Small intestine (tissue), 7 donors: ENCODE measurements around the gene DOK1. TPM values are rescaled to one million over a fixed set of nuclear protein-coding genes. Genes with fewer than 3 reads are reported as not detected.

ENCODE experiments used
- DNase-seq, 2 donors: peaks; one replicate each; pipeline versions ENCODE4 v3.0.0 to v3.0.0-alpha.2; 2013
- FAIRE-seq: peaks from 2 replicates; lab custom pipeline; 2012; peaks lifted over from hg19 to GRCh38; lab: Jason Lieb, UNC
- H3K27ac ChIP-seq, 3 donors: one replicate each; pipeline ENCODE4 v1.5.1; 2013; ENCODE audit warnings: low read length in 2 of 3, mild to moderate bottlenecking in 2 of 3, control low read depth in 1 of 3, inconsistent platforms in 1 of 3, low read depth in 1 of 3, moderate library complexity in 1 of 3
- H3K27me3 ChIP-seq, 3 donors: one replicate each; pipeline ENCODE4 v1.6.1; 2013; ENCODE audit warnings: low read length in 3 of 3, inconsistent platforms in 1 of 3; ENCODE audit not compliant: control insufficient read depth in 3 of 3, insufficient read depth in 3 of 3
- H3K36me3 ChIP-seq, 3 donors: one replicate each; pipeline ENCODE4 v1.6.1; 2013; ENCODE audit warnings: low read length in 3 of 3, inconsistent platforms in 1 of 3, low read depth in 1 of 3, mild to moderate bottlenecking in 1 of 3, moderate library complexity in 1 of 3; ENCODE audit not compliant: control insufficient read depth in 3 of 3, insufficient read depth in 2 of 3
- H3K4me1 ChIP-seq, 3 donors: one replicate each; pipeline ENCODE4 v1.6.1; 2013; ENCODE audit warnings: low read length in 2 of 3, inconsistent platforms in 1 of 3, low read depth in 1 of 3, mild to moderate bottlenecking in 1 of 3, moderate library complexity in 1 of 3; ENCODE audit not compliant: control insufficient read depth in 3 of 3, insufficient read depth in 2 of 3
- H3K4me3 ChIP-seq, 3 donors: one replicate each; pipeline ENCODE4 v1.5.1; 2013; ENCODE audit warnings: low read length in 3 of 3, control low read depth in 1 of 3, inconsistent platforms in 1 of 3, low read depth in 1 of 3, mild to moderate bottlenecking in 1 of 3, moderate library complexity in 1 of 3
- H3K9me3 ChIP-seq, 2 donors: one replicate each; pipeline ENCODE4 v1.6.1; 2013; ENCODE audit warnings: low read depth in 1 of 2, low read length in 1 of 2; ENCODE audit not compliant: control insufficient read depth in 2 of 2, insufficient read depth in 1 of 2
- WGBS, 3 donors: extraction: QIAGEN DNeasy Blood & Tissue Kit; methylation state at CpG; one replicate each; pipeline ENCODE4 v1.1.7; 2013; 5-methylcytosine and 5-hydroxymethylcytosine counted together
- polyA plus RNA-seq, 4 donors: library from polyadenylated mRNA; stranded (reverse) in 3 of 4; unstranded in 1 of 4; fragments of 200-250 nt in 3 of 4; fragments of 120-200 nt in 1 of 4; gene quantifications; one replicate each; pipeline versions ENCODE4 v1.2.1 to v1.2.3, GENCODE V29; 2013
- donor health status: healthy with polysubstance abuse.
- donor health status: control.
- donor health status: control.
- donor health status: Bipolar disorder and iron deficiency.
- donor health status: healthy.

Gene DOK1
- polyA plus RNA-seq, 4 donors, result 5.5 to 17.7 (median 12.5) TPM

DNA sequence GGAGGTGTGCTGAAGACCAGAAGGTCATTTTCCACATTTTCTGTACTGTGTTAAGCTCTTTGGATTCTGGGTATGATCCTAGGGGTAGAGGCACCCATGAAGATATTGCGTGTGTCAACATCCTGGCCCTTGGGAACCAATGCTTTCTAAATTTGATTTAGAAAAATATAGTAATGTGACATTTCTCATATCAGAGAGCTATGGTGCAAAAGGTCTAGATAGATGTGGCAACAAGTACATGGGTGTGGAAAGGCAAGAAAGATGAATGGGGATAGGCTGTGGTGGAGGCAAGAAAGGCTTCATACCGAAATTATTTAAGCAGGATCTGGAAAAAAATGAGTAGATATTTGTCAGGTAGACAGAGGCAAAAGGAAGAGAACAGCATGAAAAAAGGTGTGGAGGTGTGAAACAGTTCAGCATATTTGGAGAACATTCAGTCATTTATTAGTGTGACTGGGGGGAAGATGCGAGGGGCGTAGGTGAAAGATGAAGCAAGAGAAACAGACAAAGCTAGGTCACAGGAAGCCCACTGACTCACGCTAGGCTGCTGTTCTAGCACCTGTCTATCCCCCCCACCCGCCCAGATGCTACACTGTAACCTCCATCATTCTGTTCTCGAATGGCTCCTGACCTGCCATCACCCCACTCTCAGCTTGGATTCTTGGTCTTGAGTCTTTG is 11.7 kb downstream of the DOK1 start:
- no peaks in the 10 kb centered on the region for H3K4me1 ChIP-seq
- H3K4me3 ChIP-seq, result no peak overlapping the region
- WGBS, 3 donors, result 77 to 89% (median 86%) methylated on average over 7 of the region's 7 CpGs
- H3K27ac ChIP-seq, result no peak overlapping the region
- DNase-seq, result no peak
- no peak for FAIRE-seq
- no peaks in the 10 kb centered on the region for H3K36me3 ChIP-seq
- no peaks in the 10 kb centered on the region for H3K9me3 ChIP-seq
- peaks cover 0 to 31% (median 0%) of the 10 kb centered on the region in 3 donors for H3K27me3 ChIP-seq

DNA sequence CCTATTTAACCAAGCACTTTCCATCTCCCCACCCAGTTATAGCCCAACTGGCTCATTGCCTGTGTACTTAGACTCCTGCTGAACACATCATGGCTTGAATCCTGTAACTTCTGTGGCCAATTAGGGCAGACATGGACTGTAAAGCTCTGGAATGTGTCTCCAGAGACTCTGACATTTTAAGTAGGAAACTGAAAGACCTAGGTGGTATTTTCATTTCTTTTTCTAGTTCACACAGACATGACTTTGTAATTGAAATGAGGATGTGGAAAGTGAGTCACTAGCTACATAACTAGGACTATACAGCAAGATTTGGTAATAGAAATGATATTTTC is 12.2 kb downstream of the DOK1 start:
- no peaks in the 10 kb centered on the region for H3K36me3 ChIP-seq
- H3K27ac ChIP-seq, result no peak overlapping the region
- no peaks in the 10 kb centered on the region for H3K9me3 ChIP-seq
- DNase-seq (no peak), FAIRE-seq (no peak)
- no peak overlapping the region for H3K4me3 ChIP-seq
- H3K4me1 ChIP-seq, result no peaks in the 10 kb centered on the region
- peaks cover 0 to 26% (median 0%) of the 10 kb centered on the region in 3 donors for H3K27me3 ChIP-seq

DNA sequence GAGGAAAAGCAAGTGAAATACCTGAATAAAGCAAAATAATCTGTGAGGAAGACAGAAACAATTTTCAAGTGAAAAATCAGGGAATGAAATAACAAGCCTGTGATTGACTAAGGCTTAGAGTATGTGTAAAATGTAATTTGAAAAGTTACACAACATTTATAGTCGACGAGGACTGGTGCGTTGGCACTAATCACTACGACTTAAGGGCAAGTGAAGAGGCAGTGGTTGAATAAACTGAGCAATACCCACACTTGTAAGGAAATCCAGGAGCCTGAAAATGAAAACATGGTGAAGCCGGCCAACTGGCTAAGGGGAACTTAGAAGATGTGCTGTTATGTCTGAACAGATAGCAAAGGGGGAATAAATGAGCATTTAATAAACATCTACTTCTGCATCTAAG is 13.4 kb downstream of the DOK1 start:
- FAIRE-seq, result no peak

DNA sequence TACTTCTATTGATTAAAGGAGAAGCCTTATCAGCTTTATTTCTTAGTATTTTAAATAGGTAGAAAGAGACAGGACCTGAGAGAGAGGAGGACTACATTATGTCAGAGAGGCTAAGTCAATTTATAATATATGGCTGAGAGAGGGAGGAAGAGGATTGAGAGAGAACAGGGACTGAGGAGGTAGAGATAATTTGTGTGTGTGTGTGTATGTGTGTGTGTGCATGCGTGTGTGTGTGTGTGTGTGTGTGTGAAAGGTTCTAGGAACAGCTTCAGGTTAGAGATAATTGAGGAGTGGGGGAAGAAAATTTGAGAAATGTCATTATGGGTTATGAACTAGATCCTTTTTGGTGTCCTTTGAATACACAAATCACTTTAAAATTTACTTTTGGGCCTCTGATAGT is 15.2 kb downstream of the DOK1 start:
- no peaks in the 10 kb centered on the region for H3K36me3 ChIP-seq
- DNase-seq (no peak), FAIRE-seq (no peak)
- no peak overlapping the region for H3K27ac ChIP-seq
- H3K27me3 ChIP-seq, result peaks cover 0 to 11% (median 0%) of the 10 kb centered on the region in 3 donors
- WGBS, 3 donors, result 91 to 95% (median 92%) methylated on average over 1 of the region's 1 CpG
- no peaks in the 10 kb centered on the region for H3K9me3 ChIP-seq
- no peak overlapping the region for H3K4me3 ChIP-seq
- H3K4me1 ChIP-seq, result no peaks in the 10 kb centered on the region

More for the DNA sequence above, 13.4 kb downstream of the DOK1 start:
- H3K4me3 ChIP-seq, result no peak overlapping the region
- H3K4me1 ChIP-seq, result no peaks in the 10 kb centered on the region
- H3K27ac ChIP-seq, result no peak overlapping the region
- peaks cover 0 to 19% (median 0%) of the 10 kb centered on the region in 3 donors for H3K27me3 ChIP-seq
- 84 to 92% (median 88%) methylated on average over 5 of the region's 5 CpGs for WGBS, 3 donors
- no peaks in the 10 kb centered on the region for H3K36me3 ChIP-seq
- H3K9me3 ChIP-seq, result no peaks in the 10 kb centered on the region
- no peak for DNase-seq

DNA sequence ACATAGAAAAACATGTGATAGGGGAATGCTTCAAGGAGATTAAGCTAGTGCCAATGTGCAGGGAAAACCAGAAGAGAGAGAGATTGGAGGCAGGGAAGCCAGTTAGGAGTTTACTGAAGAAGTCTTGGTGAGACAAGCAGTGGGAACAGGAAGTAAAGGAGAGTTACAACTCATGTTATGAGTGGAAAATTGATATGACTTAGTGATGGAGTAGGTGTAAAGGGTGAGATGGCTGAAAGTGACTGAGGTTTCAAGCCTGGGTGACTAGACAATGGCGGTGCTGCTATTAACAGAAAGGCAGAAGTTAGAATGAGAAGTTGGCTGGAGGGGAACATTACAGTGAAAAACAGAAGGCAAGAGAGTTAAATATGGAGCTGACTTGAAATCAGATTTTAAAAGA is 16.5 kb downstream of the DOK1 start:
- no peaks in the 10 kb centered on the region for H3K4me1 ChIP-seq
- no peak for DNase-seq
- no peaks in the 10 kb centered on the region for H3K36me3 ChIP-seq
- no peak overlapping the region for H3K27ac ChIP-seq
- WGBS, 3 donors, result 72 to 84% (median 75%) methylated on average over 1 of the region's 1 CpG
- H3K4me3 ChIP-seq, result no peak overlapping the region
- H3K27me3 ChIP-seq, result peaks cover 0 to 19% (median 0%) of the 10 kb centered on the region in 3 donors
- no peak for FAIRE-seq
- no peaks in the 10 kb centered on the region for H3K9me3 ChIP-seq

DNA sequence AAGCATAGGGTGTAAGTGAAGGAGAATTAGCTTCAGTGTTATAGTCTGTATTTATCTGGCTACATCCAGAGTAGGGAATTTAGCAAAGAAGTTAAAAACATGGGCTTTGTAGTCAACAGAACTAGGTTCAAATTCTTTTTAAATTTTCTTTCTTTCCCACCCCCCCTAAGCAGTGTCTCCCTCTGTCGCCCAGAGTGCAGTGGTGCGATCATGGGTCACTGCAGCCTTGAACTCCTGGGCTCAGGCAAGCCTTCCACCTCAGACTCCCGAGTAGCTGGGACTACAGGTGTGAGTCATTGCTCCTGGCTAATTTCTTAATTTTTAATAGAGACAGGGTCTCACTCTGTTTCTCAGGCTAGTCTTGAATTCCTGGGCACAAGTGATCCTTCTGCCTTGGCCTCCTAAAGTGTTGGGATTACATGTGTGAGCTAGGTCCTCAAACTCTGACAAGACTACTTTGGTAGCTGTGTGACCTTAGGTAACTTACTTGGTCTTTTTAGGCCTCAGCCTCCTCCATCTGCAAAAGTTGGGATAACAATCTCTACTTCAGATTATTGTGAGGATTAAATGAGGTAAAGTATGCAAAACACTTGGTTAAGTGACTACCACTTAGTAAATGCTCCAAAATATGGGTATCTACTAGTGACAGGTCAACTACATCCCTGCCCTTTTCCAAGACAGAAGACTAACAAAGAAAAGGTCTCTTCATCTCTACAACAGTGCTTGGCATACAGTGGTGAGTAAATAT is 17.8 kb downstream of the DOK1 start:
- no peaks in the 10 kb centered on the region for H3K9me3 ChIP-seq
- H3K4me3 ChIP-seq, result no peak overlapping the region
- peaks cover 0 to 17% (median 0%) of the 10 kb centered on the region in 3 donors for H3K27me3 ChIP-seq
- no peaks in the 10 kb centered on the region for H3K4me1 ChIP-seq
- 66 to 75% (median 70%) methylated on average over 3 of the region's 3 CpGs for WGBS, 3 donors
- no peaks in the 10 kb centered on the region for H3K36me3 ChIP-seq
- DNase-seq, result no peak
- H3K27ac ChIP-seq, result no peak overlapping the region
- no peak for FAIRE-seq

DNA sequence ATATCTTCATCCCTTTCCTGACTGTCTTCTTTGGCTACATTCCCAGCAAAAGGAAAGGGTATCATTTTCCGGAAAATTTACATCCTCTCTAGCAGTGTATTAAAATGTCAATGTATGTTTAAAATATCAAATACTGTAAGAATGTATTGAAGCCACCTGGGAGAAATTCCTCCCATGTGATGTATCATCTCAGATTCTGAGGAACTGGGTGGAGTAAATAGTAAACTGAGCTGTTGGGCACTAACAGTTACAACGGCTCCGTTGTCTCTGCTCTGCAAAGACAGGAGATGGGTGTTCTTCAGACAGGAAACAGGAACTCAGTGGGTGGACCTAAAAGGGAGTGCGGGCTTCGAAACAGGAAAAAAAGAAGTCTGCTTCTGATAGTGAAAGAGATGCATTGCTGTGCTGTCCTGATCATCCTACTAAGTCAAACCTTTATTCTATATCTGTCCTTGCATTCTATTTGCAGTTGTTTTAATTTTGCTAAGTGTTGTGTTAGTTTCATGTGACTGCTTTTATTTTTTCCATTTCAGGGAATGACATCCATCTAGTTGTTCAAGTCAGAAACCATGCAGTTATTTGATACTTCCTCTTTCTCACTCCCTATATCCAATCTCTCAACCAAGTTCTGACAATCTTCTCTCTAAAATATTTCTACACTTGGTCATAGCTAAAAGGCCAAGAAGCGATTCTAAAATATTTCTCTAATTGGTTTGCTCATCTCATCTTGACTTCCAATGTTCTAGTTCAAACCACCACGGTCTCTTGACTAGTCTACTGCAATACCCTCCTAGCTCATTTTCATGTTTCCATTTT is 19.4 kb downstream of the DOK1 start:
- H3K4me1 ChIP-seq, result no peaks in the 10 kb centered on the region
- no peak for FAIRE-seq
- H3K4me3 ChIP-seq, result no peak overlapping the region
- no peaks in the 10 kb centered on the region for H3K36me3 ChIP-seq
- 44 to 66% (median 60%) methylated on average over 7 of the region's 7 CpGs for WGBS, 3 donors
- H3K9me3 ChIP-seq, result no peaks in the 10 kb centered on the region
- no peak for DNase-seq
- H3K27me3 ChIP-seq, result peaks cover 0 to 8% (median 0%) of the 10 kb centered on the region in 3 donors
- no peak overlapping the region for H3K27ac ChIP-seq

DNA sequence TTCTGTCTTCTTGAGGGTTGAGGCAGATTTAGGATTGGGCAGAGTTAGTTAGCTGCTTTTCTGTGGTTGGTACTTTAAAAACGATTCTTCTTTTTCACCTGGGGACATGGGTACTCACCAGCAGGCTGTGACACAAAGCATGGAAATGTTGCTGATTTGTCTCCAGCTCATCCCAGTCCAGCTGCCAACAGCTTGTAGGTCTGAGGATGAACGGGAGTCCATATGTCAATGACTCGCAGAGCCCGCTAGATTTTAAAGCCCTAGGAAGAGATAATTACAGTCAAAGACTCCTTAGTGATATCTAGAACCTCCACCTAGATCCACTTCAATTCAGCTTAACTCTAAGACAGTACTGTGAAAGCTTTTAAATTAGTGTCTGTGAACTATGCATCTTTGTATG is 20.8 kb downstream of the DOK1 start:
- Histone ChIP-seq H3K36me3 (no peaks in the 10 kb centered on the region), H3K4me3 (no peak overlapping the region), H3K27me3 (peaks cover 0 to 8% (median 0%) of the 10 kb centered on the region in 3 donors), H3K9me3 (no peaks in the 10 kb centered on the region), H3K27ac (no peak overlapping the region), H3K4me1 (no peaks in the 10 kb centered on the region)
- DNase-seq (no peak), FAIRE-seq (no peak)
- WGBS, 3 donors, result 77 to 89% (median 82%) methylated on average over 4 of the region's 4 CpGs
